A673 (cell line): ENCODE measurements around the gene BET1.

Experiments
- CTCF ChIP-seq: fragments of 300-800, 200-600 bp; sonication (generic); conservative IDR thresholded peaks from 2 replicates; pipeline ENCODE4 v1.5.1; 2017; ENCODE audit warnings: low read depth, mild to moderate bottlenecking, antibody characterized with exemption, low read length, moderate library complexity, mixed read lengths
- EZH2 ChIP-seq: fragments of 200-600 bp; sonication (generic); IDR thresholded peaks from 2 replicates; pipeline ENCODE4 v1.6.1; 2017; ENCODE audit warnings: borderline replicate concordance, low read depth, mild to moderate bottlenecking, mixed read lengths, antibody characterized with exemption, low read length; ENCODE audit not compliant: poor library complexity, severe bottlenecking

DNA sequence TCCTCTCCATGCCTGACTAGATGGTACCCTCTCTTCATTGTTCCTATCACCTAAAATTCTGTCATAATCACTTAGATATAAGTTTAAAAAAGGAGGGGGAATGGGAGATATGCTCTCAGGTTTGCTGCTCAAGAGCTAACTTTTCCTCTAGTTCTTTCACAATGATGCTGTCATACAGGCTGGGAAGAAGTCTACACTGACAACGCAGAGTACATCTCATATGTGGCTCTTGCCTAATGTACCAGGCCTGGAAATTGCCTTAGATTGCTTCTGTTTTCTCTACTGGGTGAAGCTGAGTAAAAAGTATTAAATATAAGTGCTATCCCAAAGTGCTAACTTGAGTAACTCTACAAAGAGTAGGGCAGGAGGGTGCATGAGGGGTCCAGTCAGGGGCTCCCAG, 43.8 kb upstream of the BET1 start:
- TF ChIP-seq CTCF, result no peak
- TF ChIP-seq EZH2, result no peak
